CD1c-positive myeloid dendritic cell (primary cell): ENCODE results near the gene UTP11.
A peak's percentile ranks its signal among the peaks of the same experiment; 100 is the strongest.
"Not testable (repeated sequence)": the region's sequence is repeated elsewhere in the genome, so short reads cannot be mapped to it uniquely, and the experiment has no call there.

Experiments
- DNase-seq: peaks from one replicate; pipeline ENCODE4 v3.0.0-alpha.2; 2016; ENCODE audit errors: extremely low spot score

UTP11 gene, protein sequence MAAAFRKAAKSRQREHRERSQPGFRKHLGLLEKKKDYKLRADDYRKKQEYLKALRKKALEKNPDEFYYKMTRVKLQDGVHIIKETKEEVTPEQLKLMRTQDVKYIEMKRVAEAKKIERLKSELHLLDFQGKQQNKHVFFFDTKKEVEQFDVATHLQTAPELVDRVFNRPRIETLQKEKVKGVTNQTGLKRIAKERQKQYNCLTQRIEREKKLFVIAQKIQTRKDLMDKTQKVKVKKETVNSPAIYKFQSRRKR

DNA sequence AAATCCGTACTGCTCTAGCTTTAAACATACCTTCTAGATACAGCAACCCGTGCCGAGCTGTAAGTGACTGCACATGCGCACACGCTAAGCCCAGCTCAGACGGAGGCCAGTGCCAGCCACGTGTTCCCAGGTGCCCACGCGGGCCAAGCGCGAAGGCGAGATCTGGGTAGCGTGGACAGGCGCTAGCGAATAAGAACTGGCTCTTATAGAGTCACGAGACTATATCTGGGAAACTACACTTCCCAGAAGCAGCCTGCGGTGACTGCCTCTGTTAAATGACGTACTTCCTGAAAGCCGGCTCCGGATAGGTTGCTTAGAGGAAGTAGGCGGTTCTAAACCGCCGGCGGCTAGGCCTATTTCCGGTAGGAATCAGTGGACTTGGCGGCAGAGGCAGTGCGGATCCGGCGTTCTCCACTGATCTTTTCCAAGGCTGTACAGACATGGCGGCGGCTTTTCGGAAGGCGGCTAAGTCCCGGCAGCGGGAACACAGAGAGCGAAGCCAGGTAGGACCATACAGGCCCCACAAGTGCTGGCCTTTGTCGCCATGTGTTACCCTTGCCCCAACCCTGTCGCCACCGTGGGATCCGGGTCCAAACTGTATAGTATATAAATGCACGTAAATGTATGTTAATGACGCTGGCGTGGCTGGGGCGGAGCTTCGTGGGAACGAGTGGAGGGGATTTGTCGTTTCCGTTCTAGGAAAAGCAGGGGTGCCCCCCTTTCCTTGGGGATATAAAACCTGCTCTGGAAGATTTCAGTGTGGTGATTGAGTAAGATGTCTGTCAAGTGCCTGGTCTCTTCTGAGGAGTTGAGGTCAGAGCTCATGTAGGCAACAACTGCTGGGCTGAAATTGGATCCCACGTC is at the start of gene UTP11:
TSS of gene UTP11 (plus strand) at position 372 of the 864 bp plus-strand sequence. CDS start at position 441, 69 bp downstream.
- peak; percentile 98 for DNase-seq

DNA sequence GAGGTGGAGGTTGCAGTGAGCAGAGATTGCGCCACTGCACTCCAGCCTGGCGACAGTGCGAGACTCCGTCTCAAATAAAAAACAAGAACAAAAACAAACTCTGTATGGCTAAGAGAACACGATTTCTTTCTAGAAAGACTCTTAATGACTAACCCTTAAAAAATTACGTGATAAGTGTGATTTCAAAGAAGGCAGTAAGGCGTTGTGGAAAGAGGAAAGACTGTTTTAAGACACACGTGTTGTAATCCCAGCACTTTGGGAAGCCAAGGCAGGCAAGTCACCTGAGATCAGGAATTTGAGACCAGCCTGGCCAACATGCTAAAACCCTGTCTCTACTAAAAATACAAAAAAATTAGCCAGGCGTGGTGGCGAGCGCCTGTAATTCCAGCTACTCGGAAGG is 48.4 kb upstream of the UTP11 start:
- not testable (repeated sequence) for DNase-seq

DNA sequence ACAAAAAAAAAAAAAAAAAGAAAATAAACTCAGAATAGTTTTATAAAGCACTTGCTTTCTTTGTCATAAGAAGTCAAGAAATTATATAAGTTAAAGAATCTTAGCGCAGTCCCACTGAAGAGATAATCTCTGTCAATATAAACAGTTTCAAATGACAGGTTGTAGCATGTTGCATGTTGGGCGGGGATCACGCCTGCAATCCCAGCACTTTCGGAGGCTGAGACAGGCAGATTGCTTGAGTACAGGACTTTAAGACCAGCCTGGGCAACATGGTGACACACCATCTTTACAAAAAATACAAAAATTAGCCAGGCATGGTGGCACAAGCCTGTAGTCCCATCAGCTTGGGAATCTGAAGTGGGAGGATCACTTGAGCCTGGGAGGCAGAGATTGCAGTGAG is 47.2 kb upstream of the UTP11 start:
- no peak for DNase-seq

DNA sequence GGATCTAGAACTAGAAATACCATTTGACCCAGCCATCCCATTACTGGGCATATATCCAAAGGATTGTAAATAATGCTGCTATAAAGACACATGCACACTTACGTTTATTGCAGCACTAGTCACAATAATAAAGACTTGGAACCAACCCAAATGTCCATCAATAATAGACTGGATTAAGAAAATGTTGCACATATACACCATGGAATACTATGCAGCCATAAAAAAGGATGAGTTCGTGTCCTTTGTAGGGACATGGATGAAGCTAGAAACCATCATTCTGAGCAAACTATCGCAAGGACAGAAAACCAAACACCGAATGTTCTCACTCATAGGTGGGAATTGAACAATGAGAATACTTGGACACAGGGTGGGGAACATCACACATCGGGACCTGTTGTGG is 38.9 kb upstream of the UTP11 start:
- DNase-seq: not testable (repeated sequence)

DNA sequence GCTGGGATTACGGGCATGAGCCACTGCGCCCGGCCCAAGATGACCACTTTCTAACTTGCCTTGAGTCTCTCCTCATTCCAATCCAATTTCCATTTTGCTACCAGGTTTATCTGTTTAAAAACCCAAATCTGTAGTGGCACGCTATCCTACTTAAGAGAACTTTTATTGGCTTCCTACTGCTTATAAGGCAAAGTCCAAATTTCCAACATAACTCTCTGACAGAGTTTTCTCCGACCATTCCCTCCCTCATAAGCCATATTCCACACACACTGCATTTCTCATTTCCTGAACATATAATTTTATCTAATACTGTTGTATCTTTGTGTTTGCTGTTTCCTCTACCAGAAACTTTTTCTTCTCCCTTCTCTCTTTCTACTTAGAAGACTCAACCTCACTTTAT is 38.0 kb upstream of the UTP11 start:
- DNase-seq: no peak

DNA sequence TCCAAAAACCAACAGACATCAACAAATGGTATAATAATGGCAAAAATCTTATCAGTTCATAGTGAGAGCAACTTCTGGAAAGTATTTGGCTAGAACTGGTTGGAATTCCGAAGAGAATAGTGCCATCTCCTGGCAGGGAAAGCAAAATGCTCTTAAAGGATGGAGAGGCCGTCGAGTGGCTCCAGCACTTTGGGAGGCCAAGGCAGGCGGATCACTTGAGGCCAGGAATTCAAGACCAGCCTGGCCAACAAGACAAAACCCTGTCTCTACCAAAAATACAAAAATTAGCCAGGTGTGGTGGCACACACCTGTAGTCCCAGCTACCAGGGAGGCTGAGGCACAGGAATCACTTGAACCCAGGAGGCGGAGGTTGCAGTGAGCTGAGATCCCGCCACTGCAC is 37.5 kb upstream of the UTP11 start:
- peak; percentile 44 for DNase-seq

DNA sequence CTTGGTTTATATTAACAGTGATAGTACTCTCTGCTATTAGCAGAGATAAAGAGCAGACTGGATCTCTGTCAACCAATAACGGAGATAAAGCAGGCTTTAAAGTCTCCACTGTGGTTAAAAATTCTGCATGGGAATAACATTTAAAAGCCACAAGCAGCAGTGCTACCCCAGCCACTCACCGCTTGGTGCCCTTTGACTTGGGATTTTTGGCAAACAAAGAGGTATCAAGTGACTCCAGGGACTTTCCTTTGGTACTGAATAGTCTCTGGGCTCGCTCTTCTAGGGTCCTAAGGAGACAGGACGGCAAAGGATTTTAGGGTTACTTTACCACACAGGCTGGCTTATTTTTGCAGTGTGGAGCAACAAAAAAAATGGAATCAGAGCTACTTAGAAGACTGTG is 34.0 kb upstream of the UTP11 start:
- no peak for DNase-seq

DNA sequence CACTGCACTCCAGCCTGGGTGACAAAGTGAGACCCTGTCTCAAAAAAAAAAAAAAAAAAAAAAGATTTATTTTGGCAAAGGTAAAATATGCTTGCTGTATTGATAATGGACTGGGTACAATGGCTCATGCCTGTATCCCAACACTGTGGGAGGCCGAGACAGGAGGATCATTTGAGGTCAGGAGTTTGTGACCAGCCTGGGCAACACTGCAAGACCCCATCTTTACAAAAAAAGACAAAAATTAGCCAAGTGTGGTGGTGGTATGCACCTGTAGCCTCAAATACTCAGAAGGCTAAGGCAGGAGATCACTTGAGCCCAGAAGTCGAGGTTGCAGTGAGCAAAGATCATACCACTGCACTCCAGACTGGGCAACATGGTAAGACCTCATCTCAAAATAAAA is 29.0 kb upstream of the UTP11 start:
- DNase-seq: no peak

DNA sequence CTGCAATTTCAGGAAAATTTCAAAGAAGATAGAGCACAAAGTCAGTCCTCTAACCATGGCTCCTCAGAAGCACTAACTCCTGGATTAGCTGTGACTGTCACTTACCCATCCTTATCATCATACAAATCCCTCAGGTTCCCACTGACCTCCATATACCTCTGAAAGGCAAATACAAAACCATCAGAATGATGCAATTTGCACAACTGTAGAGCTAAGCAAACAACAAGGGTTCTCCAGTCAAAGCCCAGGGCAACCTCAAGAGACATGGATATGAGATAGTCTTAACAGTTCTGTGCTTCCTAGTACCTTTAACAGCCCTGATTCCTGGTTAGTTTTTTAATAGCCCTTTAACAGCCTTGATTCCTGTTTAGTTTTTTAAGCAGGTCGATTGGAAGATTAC is 24.9 kb upstream of the UTP11 start:
- DNase-seq: no peak

DNA sequence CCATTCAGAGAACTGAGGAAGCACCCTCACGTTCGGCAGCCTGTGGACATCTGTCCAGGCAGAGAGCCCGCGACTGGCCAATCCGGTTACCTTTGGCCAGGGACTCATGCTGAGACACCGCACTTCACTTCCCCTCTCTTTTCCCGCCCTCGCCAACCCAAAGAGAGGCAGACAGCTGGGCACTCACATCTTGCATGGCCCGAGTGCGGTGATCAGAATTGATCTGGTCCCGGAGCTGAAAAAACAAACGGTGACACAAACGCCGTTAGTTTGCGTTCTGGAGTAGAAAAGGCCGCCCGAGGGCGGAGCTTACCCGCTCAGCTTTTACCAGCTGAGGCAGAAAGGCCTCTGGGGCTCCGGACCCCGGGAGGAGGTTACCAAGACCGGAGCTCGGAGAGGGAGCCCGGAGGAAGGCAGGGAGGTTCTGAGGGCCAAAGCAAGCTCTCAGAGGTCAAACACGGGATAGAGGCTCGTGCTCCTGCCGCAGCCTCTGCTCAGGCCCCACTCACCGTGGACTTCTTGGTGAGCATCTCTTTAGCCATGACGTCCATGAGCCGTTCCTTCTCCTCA is 23.1 kb upstream of the UTP11 start:
- peak; percentile 82 for DNase-seq

DNA sequence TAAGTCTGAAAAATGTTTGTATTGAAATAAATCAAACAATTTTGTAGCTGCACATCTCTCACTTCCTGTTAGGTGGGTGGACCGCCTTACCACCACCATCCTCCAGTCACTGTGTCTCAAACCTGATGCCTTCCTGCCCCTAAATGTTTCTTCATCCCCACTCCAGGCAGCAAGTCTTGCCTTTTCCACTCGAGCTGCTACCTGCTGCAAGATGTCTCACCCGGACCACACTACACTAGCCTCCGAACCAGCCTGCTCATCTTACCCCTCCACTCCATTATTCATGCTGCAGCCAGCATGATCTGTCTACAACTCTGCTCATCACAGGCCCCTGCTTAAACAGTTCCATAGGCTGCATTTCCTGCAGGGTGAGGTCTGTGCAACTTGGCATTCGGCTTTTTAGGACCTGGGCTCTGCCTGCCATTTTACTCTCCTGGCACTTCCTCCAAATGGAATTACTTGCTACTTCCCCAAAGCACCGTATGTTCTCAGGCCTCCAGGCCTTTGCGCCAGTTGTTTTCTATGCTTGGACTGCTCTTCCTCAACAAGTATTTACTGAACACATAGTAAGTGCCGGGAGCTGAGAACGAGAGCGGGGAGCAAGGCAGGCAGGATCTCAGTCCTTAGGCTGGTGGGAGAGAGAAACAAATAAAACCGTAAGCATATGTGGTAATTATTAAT is 17.5 kb upstream of the UTP11 start:
- peak; percentile 73 for DNase-seq

DNA sequence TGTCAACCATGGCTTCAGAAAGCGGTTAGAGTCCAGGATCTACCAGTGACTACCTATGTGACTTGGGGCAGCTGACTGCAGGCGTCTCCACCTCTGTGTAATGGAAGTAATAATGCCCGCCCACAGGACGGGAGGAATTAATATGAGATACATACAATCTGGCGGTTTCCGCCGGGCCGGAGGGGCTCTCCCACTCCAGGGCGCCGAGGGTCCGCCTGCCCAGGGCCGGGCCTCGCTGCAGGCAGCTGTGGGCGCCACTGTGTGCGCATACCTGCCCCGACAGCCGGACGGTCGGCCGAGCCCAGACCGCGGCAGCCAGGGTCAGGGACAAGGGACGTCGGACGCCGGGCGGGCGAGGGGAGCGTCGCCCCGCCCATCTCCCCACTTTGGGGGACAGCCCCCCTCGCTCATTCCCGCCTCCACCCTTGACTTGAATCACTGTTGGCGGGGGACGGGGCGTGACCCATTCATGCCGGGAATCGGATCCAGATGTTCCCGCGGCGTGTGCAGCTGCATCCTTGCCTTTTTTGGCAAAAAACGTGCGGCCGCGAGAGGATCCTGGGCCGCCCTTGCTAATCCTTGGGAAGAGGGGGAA is 16.7 kb upstream of the UTP11 start:
- peak; percentile 39 for DNase-seq

DNA sequence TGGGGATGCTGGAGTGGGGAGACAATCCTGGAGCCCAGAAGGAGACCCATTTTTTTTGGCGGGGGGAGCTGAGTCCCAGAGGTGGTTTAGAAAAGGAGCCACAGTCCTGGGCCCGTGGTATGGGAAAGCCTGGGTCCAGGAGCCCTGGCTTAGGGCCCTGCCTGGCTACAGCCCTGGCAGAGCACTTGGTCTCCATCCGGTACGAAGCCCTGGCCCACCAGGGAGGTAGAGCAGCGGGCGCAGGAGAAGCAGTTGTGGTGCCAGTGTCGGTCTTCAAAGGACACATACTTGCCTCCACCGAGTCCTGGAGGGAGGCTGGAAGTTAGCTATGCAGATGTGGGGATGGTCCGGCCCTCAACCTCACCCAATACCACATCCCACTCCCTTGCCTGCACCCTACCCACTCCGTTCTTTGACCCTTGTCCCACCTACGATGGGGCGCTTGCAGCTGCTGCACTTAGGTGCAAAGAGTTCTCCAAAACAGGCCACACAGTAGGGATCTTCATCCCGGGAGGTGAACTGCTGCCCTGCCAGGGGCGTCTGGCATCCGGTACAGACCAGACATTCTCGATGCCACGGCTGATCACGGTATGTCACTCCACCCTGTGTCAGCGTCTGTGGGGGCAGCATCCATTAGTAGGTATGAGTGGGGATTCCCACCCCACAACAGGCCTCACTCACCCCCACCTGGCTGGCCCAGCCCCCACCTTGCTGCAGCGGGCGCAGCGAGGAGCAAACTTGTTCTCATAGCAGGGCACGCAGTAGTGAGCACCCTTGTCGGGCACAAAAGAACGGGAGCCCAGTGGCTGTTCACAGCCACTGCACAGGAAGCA is 15.1 kb upstream of the UTP11 start:
- DNase-seq: no peak

DNA sequence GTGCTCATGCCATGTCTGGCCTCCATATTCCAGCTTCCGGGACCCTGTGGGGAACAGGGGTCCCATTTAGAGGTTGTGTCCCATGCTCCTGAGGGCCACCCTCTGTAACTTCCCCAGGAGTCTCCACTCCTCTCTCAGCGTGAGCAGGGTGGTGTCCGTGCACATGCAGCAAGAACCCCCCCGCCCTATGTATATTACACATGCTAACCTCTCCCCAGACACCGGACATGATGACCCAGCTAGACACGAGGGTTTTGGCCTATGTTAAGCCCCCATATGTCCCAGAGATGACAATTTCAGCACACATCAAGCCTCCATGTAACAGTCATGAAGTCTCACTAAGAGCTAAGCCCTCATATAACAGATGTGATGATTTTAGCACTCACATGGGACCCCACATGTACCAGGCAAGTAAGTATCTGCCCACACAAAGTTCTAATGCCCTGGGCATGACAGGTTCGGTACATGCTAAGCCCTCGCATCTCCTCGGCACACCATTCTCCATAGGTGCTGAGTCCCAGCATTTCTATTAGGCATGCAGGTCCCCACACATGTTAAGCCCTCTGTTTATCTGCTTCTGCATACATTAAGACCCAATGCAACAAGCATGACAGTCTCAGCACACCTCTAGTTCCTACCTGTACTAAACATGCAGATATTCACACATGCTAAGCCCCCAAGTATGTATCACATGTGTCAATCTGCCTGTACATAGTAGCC is 14.3 kb upstream of the UTP11 start:
- no peak for DNase-seq

DNA sequence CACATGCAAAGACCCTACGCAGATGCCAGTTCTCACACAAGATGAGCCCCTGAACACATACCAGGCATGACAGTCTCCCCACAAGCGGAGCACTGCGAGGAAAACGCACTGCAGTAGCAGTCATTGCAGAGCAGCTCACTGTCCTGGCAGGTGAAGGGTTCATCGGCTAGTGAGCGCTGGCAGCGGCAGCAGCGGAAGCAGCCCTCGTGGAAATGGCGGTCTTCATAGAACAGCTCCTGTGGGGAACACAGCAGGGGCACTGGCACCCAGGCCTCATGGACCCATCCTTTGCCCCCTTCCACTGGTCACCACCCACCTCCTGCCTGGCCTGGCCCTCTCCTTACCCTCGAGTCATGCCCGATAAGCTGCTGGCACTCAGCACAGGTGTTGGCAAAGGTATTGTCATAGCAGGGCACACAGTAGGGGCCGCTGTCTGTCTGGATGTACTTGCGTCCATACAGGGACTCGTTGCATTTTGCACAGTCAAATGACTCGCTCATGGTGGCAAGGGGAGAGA is 13.6 kb upstream of the UTP11 start:
- DNase-seq: no peak

DNA sequence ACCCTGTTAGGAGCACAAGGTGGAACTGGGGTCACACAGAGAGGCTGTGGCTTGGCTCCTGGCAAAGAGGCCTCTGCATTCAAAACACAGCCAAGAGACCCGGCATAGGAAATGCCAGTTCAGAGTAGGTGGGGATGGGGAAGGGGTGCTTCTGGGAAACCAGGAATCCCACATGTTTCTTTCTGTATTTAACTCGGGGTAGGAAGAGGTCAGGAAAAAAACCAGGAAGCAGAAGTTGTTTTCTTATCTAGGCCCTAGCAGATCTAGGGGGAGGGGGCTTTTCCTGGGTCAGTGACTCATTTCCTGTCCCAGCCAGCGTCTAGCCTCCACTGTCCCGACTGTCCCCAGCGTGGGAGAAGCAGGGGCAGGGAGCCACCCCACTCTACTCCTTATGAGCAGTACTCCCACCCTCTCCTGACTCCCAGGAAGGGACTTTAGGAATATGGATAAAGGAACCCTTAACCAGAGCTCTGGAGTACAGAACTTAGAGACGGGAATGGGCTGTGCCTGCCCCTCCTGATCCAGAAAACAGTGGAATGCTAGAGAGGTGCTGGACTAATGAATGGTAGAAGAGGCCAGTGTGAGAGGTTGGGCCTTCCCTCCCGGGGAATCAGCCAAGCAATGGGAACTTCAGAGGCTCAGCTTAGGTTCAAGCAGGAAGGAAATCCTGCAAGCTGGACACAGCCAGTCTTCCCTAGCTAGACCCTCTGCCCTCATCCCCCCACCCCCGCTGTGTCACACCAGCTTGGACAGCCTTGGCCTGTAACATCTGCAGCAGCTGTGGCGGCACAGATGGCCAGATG is 12.9 kb upstream of the UTP11 start:
- peak; percentile 73 for DNase-seq

DNA sequence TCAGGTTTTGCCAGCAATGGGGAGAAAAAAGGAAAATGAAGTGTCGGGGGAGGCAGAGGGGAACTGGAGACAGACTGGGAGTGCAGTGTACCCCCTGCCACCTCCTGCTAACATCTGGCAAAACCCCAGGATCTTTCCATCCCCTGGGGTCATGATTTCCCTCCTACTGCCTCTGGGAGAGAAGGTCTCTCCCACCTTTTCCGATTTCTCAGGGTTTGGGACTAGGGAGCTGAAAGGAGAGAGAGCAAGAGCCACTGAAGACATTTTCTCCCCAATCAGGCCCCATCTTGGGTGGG is 12.4 kb upstream of the UTP11 start:
- no peak for DNase-seq

DNA sequence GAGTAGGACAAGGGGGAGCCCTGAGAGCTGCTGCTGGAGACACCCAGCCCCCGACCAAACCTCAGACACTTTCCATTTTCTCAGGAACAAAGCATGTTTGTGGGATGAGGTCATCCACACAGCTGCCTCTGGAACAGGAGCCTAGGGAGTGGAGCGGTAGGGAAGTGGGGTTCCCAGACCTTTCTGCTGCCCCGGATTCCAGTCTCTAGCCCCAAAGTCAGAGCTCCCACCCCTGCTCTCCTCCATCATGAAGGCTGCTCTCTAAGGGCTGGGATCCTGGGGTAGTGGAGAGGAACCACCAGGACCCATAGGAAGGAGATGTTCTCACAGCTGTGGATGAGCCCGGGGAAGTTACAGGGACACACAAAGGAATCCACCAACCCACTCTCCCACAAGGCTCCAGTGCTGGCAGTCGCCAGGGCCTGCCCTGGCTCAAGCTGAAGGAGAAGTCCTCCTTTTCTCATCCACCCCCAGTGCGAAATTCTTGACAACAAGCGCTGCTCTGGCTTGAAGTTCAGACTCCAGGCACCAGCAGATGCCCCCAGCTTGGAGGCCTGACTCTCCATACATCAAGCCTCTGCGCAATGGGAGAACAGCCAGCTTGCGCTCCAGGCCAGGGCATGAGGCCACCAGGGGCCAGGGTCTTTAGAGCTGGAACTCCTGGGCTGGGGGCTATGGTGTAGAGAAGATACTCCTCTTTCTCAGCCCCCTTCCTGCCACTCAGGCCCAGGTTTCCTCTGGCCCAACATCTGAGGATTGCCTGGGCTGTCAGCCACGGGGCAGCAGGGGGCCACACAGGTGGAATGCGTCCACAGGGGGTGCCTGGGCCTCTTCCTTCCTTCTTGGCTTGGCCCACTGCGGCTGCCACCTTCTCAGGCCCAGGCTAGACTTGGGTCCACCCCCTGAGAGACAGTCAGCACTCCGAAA is 11.7 kb upstream of the UTP11 start:
- peak; percentile 56 for DNase-seq
